ENCODE measurements around the gene MYO5B. TPM values are rescaled to one million over a fixed set of nuclear protein-coding genes. Genes with fewer than 3 reads are reported as not detected.

Gene MYO5B
- total and polyA plus RNA-seq, 4 donors: 5.4 to 23.4 (median 11.4) TPM

GRCh38 chr18:50162486-50163304 lies 32.3 kb downstream of the MYO5B start:
- H3K27ac ChIP-seq (ENCODE audit: low read depth in 1 of 2, low read length in 2 of 2): no peak overlapping the region
- WGBS: 70% methylated on average over 9 of the region's 9 CpGs
- DNase-seq (ENCODE audit: low spot score): no peak
- H3K9ac ChIP-seq (ENCODE audit: low read depth in 1 of 2, low read length in 2 of 2): no peak overlapping the region
- no peaks in the 10 kb centered on the region for H3K4me1 ChIP-seq (ENCODE audit: control insufficient read depth in 4 of 4, insufficient read depth in 4 of 4, low read length in 3 of 4)
- H3K4me3 ChIP-seq (ENCODE audit: low read depth in 1 of 3, low read length in 3 of 3): no peak overlapping the region
- H3K9me3 ChIP-seq (ENCODE audit: control insufficient read depth in 4 of 4, low read length in 3 of 4): no peaks in the 10 kb centered on the region
- H3K27me3 ChIP-seq (ENCODE audit: control insufficient read depth in 4 of 4, insufficient read depth in 4 of 4, low read length in 3 of 4): no peaks in the 10 kb centered on the region
- H3K36me3 ChIP-seq (ENCODE audit: control insufficient read depth in 4 of 4, insufficient read depth in 3 of 4, low read depth in 1 of 4, low read length in 3 of 4): no peaks in the 10 kb centered on the region
- TF ChIP-seq EGR1 (IDR thresholded peaks at IDR 0.05; ENCODE audit: low read depth in 2 of 2) (no peak), RXRA (IDR thresholded peaks at IDR 0.05) (no peak), YY1 (IDR thresholded peaks at IDR 0.05) (no peak), JUND (IDR thresholded peaks at IDR 0.05) (no peak), GABPA (IDR thresholded peaks at IDR 0.05 in 1 of 2, conservative IDR thresholded peaks at IDR 0.05 in 1 of 2) (no peak), NR2F2 (IDR thresholded peaks at IDR 0.05) (no peak), ZBTB33 (IDR thresholded peaks at IDR 0.05) (no peak), FOXA2 (IDR thresholded peaks at IDR 0.05) (no peak), REST (IDR thresholded peaks at IDR 0.05) (no peak), FOXA1 (IDR thresholded peaks at IDR 0.05) (no peak)

DNA sequence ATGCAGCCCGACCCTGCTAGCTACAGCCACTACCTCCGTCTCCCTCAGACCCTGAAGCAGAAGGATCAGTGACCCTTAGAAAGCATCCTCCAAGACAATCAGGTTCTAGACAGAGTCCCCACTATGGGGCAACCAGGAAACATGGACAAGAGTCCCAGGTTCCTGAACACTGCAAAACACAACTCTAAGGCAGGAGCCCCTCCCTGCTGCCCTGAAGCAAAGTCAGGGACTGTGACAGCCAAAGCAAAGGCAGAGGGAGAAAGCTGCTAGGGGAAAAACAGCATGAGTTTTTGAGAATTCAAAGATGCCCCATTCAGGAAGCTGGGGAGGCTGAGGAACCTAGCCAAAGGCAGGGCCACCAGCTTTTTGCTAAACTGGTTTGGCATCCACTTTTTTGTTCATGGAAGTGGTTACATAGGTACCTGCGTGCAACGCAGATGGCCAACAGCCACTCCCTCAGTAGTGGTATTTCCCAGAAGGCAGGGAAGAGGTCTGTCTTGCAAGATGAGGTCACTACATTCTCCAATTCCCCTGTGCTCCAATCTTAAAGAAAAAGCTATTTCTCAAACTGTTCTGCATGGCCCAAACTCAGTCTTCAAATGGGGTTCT lies 33.2 kb downstream of the MYO5B start:
- Histone ChIP-seq H3K9me3 (ENCODE audit: control insufficient read depth in 4 of 4, low read length in 3 of 4) (no peaks in the 10 kb centered on the region), H3K27ac (ENCODE audit: low read depth in 1 of 2, low read length in 2 of 2) (no peak overlapping the region), H3K9ac (ENCODE audit: low read depth in 1 of 2, low read length in 2 of 2) (no peak overlapping the region), H3K36me3 (ENCODE audit: control insufficient read depth in 4 of 4, insufficient read depth in 3 of 4, low read depth in 1 of 4, low read length in 3 of 4) (no peaks in the 10 kb centered on the region), H3K4me1 (ENCODE audit: control insufficient read depth in 4 of 4, insufficient read depth in 4 of 4, low read length in 3 of 4) (no peaks in the 10 kb centered on the region), H3K4me3 (ENCODE audit: low read depth in 1 of 3, low read length in 3 of 3) (no peak overlapping the region), H3K27me3 (ENCODE audit: control insufficient read depth in 4 of 4, insufficient read depth in 4 of 4, low read length in 3 of 4) (no peaks in the 10 kb centered on the region)
- DNase-seq (ENCODE audit: low spot score): no peak
- TF ChIP-seq YY1 (IDR thresholded peaks at IDR 0.05) (no peak), HNF4G (IDR thresholded peaks at IDR 0.05) (no peak), FOXA2 (IDR thresholded peaks at IDR 0.05) (no peak)
- WGBS: 83% methylated on average over 4 of the region's 4 CpGs

DNA sequence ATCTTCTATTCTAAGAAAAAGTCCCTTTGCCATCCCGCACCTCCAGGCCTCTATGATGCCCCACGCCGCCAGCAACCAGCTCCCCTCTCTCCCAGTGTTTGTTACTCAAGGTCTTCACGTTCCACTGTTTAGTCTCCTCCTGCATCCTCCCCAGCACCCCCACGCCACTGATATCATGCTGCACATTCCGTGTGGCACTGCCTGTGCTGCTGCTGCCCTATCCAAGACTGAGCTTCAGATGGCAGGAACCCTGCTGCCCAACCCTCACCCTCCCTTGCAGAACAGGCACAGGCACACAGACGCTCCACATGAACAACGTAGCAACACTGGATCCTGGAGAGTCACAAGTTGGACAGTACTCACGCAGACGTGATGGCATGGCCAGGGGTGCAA lies 35.3 kb downstream of the MYO5B start:
- WGBS: 89% methylated on average over 10 of the region's 10 CpGs
- DNase-seq (ENCODE audit: low spot score): no peak
- peaks cover under 1 to 2% (median 2%) of the 10 kb centered on the region in 4 donors for H3K4me1 ChIP-seq (ENCODE audit: control insufficient read depth in 4 of 4, insufficient read depth in 4 of 4, low read length in 3 of 4)
- no peaks in the 10 kb centered on the region for H3K36me3 ChIP-seq (ENCODE audit: control insufficient read depth in 4 of 4, insufficient read depth in 3 of 4, low read depth in 1 of 4, low read length in 3 of 4)
- no peak overlapping the region for H3K27ac ChIP-seq (ENCODE audit: low read depth in 1 of 2, low read length in 2 of 2)
- no peaks in the 10 kb centered on the region for H3K9me3 ChIP-seq (ENCODE audit: control insufficient read depth in 4 of 4, low read length in 3 of 4)
- H3K27me3 ChIP-seq (ENCODE audit: control insufficient read depth in 4 of 4, insufficient read depth in 4 of 4, low read length in 3 of 4): no peaks in the 10 kb centered on the region
- H3K4me3 ChIP-seq (ENCODE audit: low read depth in 1 of 3, low read length in 3 of 3): no peak overlapping the region
- H3K9ac ChIP-seq (ENCODE audit: low read depth in 1 of 2, low read length in 2 of 2): no peak overlapping the region
- TF ChIP-seq SP1 (IDR thresholded peaks at IDR 0.05): no peak
- no peak for TF ChIP-seq NR2F2 (IDR thresholded peaks at IDR 0.05)
- no peak for TF ChIP-seq HNF4G (IDR thresholded peaks at IDR 0.05)
- TF ChIP-seq EGR1 (IDR thresholded peaks at IDR 0.05; ENCODE audit: low read depth in 2 of 2): no peak
- TF ChIP-seq HNF4A (conservative IDR thresholded peaks at IDR 0.05): no peak
- TF ChIP-seq RAD21 (IDR thresholded peaks at IDR 0.05): no peak
- TF ChIP-seq TAF1 (conservative IDR thresholded peaks at IDR 0.05): no peak
- TF ChIP-seq MAX (IDR thresholded peaks at IDR 0.05): no peak
- TF ChIP-seq ZBTB33 (IDR thresholded peaks at IDR 0.05): no peak
- no peak for TF ChIP-seq FOXA1 (IDR thresholded peaks at IDR 0.05)

All from liver (tissue), 9 donors.